T47D (cell line): Measurements from ENCODE around the gene ZNF853.

ENCODE experiments used
- DNase-seq, 2 experiments: peaks; one replicate each; pipeline versions ENCODE4 v3.0.0 to v3.0.0-alpha.2; 2011 to 2012; ENCODE audit warnings: low read depth in 1 of 2, low spot score in 1 of 2
- JUND ChIP-seq: IDR thresholded peaks from 2 replicates; pipeline ENCODE4 v1.6.1; 2012; ENCODE audit warnings: low read depth
- in situ Hi-C: cut with HindIII; loops from 2 replicates; pipeline ENCODE4 v1.10.0; 2016; ENCODE audit warnings: low sequenced_read_pairs, low pct_unique_long_range_greater_than_20kb

ZNF853 gene

DNA sequence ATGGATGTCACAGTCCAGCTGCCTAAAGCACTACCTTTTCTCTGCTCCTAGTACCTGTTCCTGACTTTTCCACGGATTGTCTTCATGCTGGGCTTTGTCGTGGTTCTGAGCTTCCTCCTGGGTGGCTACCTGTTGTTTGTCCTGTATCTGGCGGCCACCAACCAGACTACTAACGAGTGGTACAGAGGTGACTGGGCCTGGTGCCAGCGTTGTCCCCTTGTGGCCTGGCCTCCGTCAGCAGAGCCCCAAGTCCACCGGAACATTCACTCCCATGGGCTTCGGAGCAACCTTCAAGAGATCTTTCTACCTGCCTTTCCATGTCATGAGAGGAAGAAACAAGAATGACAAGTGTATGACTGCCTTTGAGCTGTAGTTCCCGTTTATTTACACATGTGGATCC, 26.8 kb upstream of the ZNF853 start:
- no peak for TF ChIP-seq JUND
- no peak for DNase-seq
- in situ Hi-C loops, result no loop called here

DNA sequence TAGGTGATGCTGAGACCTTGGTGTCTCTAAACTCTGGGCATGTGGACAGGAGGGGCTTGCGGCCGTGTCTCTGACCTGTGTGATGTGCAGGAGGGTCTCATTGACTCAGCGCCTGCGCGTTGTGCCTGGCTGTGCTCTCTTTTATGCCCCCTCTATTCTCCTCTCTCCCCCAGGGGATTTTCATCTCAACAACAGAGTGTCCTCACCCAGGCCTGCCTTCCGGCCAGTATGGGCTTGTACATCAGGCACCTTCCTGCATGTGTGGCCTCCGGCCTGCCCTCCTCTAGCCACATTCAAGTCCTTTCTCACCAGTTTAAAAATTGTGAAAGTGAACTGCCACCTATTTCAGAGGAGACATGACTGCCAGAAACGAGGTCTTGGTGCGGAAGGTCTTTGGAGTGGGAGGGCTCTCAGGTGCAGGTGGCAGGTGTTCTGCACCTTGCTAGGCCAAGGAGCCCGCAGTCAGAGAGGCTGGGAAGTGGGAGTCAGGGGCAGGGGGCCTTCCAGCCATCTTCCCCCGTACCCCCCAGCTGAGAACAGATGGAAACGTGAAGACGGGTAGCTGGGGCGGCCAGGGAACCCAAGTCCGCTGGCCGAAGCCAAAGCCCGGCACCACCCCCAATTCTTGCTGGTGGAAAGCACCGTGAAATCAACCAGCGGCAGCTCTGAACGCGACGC, 26.1 kb upstream of the ZNF853 start:
- TF ChIP-seq JUND, result no peak
- no peak for DNase-seq
- in situ Hi-C loops, result no loop called here

DNA sequence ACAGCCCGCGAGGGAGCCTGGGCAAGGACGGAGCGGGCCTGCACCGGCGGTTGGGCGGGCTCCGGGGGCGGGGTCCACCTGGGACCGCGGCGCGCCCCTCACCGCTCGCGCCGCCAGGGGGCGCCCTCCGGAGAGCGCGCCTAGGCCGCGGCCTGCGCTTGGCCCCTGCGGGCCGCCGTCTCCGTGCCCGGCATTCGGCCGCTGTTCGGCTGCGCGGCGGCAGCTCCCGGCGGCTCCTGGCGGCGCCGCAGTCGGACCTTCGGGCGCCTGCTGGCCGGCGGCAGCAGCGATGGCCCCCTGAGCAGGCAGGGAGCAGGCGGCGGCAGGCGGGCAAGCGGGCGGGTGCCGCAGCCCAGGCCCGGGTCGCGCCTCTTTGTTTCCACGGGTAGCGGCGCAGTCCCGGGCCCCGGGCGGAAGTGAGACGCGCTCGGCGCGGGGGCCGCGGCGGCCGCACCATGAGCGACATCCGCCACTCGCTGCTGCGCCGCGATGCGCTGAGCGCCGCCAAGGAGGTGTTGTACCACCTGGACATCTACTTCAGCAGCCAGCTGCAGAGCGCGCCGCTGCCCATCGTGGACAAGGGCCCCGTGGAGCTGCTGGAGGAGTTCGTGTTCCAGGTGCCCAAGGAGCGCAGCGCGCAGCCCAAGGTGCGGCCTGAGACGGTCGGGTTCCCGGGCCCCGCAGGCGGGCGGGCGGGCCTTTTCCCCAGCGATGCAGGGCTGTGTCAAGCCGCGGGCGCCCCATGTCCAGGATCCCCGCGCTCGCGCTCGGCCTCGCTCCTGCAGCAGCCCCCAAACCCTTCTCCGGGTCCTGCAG, 25.4 kb upstream of the ZNF853 start, which contains the start of gene INTS15:
Gene INTS15 (plus strand): TSS at position 193 of the 816 bp plus-strand sequence. CDS start 263 bp downstream, at position 456.
- in situ Hi-C loops, result no loop called here
- peak; percentile 85 to 90 for DNase-seq
- no peak for TF ChIP-seq JUND

DNA sequence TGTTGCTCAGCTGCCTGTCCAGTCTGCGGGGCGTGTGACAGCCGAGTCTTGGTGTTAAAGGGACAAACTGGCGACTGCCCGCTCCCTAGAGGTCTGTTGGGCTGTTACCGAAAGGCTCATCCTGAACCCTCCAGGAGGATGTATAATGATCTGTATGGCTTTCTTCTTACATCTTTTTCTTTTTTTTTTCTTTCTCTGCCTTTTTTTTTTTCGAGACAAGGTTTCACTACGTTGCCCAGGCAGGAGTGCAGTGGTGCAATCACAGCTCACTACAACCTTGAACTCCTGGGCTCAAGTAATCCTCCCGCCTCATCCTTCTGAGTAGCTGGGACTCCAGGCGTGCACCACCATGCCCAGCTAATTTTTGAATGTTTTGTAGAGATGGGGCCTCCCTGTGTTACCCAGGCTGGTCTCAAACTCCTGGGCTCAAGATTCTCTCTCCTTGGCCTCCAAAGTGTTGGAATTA, 24.7 kb upstream of the ZNF853 start:
- in situ Hi-C loops, result no loop called here
- no peak for TF ChIP-seq JUND
- peak in 1 of 2 experiments; percentile 68 for DNase-seq

DNA sequence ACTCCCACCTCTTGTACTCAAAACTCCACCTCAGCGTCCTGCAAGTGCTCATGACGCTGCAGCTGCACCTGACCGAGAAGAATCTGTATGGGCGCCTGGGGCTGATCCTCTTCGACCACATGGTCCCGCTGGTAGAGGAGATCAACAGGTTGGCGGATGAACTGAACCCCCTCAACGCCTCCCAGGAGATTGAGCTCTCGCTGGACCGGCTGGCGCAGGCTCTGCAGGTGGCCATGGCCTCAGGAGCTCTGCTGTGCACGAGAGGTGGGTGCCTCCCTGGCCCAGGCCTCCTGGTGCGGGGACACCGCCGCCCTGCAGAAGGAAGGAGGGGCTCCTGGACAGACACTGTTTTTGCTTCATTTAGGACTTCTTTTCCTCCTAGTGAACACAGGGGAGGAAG, 15.3 kb upstream of the ZNF853 start:
- TF ChIP-seq JUND, result no peak
- no peak for DNase-seq
- in situ Hi-C loops, result no loop called here

DNA sequence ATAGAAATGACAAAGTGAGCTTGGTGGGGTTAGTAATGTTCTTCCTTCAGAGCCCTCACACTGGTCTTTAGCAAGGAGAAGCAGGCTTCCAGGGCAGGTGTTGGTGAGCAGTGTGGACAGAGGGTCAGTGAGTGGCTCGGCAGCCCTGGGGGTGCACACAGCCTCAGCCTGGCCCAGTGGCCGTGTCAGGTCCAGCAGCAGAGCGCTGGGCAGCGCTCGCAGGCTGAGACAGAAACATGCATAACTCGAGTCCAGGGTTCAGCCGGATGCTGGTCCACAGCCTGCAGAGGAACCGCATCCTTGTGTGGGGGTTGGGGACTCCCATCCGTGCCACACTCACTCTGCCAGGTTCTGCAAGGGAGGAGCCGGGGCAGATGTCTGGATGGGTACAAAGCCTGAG, 11.0 kb upstream of the ZNF853 start:
- DNase-seq, result no peak
- no peak for TF ChIP-seq JUND
- in situ Hi-C loops, result no loop called here

DNA sequence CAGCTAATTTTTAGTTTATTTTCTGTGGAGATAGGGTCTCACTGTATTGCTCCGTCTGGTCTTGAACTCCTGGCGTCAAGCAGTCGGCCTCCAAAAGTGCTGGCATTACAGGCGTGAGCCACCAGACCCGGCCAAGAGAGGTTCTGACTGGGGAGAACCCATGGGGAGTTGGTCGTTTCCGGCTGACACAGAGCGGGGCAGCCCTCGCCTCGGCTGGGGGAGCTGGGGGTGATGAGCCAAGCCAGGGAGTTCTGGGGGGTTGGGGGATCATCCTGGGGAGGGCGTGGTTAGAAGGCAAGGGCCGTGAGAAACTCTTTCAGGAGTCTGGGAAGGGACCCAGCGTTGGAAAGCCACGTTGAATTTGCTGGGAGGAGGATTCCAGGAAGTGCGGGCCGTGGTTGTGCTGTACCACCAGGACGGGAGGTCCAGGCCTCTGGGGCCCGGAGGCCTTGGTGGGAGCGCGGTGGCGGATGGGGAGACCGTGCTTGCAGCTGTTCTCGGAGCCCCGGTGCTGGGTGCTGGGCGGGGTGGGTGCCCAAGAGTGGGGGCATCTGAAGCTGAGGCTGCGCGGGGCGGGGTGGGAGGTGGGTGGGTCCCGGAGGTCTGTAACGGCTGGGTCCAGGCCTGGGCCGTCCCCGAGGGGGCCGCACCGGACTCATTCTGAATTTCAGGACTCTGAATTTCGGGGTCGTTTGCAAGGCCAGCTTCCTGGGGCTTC, 8.4 kb upstream of the ZNF853 start:
- no peak for DNase-seq
- in situ Hi-C loops, result no loop called here
- TF ChIP-seq JUND, result no peak

DNA sequence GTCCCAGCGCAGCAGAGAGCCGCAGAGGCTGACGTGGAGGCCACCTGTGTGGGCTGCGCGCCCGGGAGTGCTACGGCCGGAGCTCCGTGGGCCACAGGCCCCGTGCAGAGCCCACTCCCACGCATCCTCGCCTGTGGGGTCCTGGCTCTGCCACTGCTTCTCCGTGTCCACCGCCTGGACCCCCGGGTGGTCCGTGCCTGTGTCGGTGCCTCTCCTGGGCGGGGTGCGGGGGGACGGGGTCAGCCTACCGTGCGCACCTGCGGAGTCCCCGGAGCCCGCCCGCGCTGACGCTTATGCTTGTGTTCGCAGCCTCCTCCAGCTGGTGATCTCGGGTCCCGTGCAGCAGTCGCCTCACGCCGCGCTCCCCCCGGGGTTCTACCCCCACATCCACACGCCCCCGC, 7.8 kb upstream of the ZNF853 start:
- in situ Hi-C loops, result no loop called here
- no peak for TF ChIP-seq JUND
- no peak for DNase-seq

DNA sequence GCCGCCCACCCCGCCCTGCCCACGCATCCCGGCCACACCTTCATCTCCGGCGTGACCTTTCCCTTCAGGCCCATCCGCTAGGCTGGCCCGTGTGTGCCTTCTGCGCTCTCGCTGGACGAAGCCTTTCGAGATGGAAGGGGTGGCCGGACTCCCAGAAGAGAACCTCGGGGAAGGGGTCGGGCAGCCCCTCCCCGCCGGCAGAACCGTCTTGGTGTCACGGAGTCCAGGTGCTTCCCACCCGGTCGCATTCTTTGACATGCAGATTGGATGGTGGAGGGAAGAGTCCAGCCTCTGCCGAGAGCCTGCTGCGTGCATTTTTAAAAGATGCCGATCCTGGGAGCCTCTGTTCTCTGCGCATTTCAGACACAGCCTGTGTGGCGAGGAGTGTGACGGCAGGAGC, 7.3 kb upstream of the ZNF853 start:
- no peak for DNase-seq
- in situ Hi-C loops, result no loop called here
- TF ChIP-seq JUND, result no peak

DNA sequence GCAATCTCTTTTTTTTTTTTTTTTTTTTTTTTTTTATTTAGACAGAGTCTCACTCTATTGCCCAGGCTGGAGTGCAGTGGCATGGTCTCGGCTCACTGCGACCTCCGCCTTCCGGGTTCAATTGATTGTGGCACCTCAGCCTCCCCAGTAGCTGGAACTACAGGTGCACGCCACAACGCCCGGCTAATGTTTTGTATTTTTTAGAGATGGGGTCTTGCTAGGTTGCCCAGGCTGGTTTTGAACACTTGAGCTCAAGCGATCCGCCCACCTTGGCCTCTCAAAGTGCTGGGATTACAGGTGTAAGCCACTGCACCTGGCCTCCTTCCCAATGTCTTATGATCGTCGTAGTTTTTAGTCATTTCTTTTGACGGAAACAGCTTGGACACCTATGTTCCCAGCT, 6.6 kb upstream of the ZNF853 start:
- in situ Hi-C loops, result no loop called here
- no peak for DNase-seq
- TF ChIP-seq JUND, result no peak

DNA sequence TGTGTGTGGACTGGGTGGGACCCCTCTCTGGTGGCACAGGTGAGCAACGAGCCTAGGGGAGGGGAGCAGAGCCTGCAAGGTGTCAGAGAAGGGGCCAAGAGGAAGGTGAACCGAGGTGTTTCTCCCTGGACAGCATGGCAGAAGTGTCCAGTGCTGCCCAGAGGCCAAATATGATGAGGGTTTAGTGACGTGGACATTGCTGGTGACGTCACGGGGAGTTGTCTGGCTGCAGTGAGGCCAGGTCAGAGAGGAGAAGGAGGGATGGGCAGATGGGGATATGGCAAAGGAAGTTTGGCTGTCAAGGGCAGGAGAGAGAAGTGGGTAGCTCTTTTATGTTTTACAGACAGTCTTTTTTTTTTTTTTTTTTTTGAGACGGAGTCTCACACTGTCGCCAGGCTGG, 2.6 kb upstream of the ZNF853 start:
- DNase-seq, result no peak
- no peak for TF ChIP-seq JUND
- in situ Hi-C loops, result no loop called here

DNA sequence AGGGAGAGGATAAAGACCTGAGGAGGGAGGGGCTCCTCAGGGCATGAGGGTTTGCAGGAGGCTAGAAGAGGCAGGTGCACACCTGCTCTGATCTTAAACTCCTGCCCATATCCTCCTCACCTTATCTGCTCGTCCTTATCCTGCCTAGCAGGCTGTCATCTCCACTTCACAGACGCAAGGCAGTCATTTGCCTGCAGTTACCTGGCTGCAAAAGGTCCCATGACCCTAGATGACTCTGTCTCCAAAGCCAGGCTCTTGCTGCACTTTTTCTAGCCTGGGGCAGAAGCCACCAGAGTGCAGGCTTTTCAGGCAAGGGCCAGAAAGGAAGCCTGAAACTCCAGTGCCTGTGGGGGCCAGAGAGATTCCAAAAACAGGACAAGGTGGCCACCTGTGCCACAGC, 1.7 kb upstream of the ZNF853 start:
- DNase-seq, result no peak
- no peak for TF ChIP-seq JUND
- in situ Hi-C loops, result no loop called here
